H1 (cell line): ENCODE results near the gene LRBA. TPM values are rescaled to one million over a fixed set of nuclear protein-coding genes. Genes with fewer than 3 reads are reported as not detected.

Experiments used
- BACH1 ChIP-seq: IDR thresholded peaks from 2 replicates; pipeline ENCODE4 v1.6.1; 2012; ENCODE audit warnings: low read length, improper control_type of control experiment
- BCL11A ChIP-seq, 2 experiments: IDR thresholded peaks; one replicate each; pipeline ENCODE4 v1.6.1; 2011; ENCODE audit warnings: low read depth in 2 of 2, low read length in 2 of 2, mild to moderate bottlenecking in 2 of 2
- GTF2F1 ChIP-seq: IDR thresholded peaks from 2 replicates; pipeline ENCODE4 v1.6.1; 2012; ENCODE audit warnings: low read depth, low read length, improper control_type of control experiment, borderline replicate concordance
- HDAC2 ChIP-seq, 2 experiments: fragments of 300-600 bp in 1 of 2; sonication (generic) in 1 of 2; IDR thresholded peaks; 2 replicates each; pipeline ENCODE4 v1.6.1; 2011 to 2012; ENCODE audit warnings: low read depth in 2 of 2, low read length in 2 of 2, mild to moderate bottlenecking in 2 of 2, moderate library complexity in 2 of 2, borderline replicate concordance in 1 of 2, inconsistent platforms in 1 of 2
- JUND ChIP-seq: IDR thresholded peaks from 2 replicates; pipeline ENCODE4 v1.6.1; 2011; ENCODE audit warnings: mild to moderate bottlenecking, improper control_type of control experiment, low read length
- KDM4A ChIP-seq: IDR thresholded peaks from one replicate; pipeline ENCODE4 v1.7.1; 2012; ENCODE audit warnings: low read depth, mild to moderate bottlenecking, moderate library complexity, low read length, inconsistent platforms; ENCODE audit not compliant: severe bottlenecking
- POLR2AphosphoS5 ChIP-seq: IDR thresholded peaks from 2 replicates; pipeline ENCODE4 v1.6.1; 2011; ENCODE audit warnings: low read depth, low read length
- POU5F1 ChIP-seq: IDR thresholded peaks from 2 replicates; pipeline ENCODE4 v1.6.1; 2011; ENCODE audit warnings: low read depth, mild to moderate bottlenecking, low read length, moderate library complexity
- RAD21 ChIP-seq, 2 experiments: IDR thresholded peaks in 1 of 2; conservative IDR thresholded peaks in 1 of 2; 2 replicates each; pipeline ENCODE4 v1.6.1; 2011; ENCODE audit warnings: low read depth in 2 of 2, low read length in 2 of 2, improper control_type of control experiment in 1 of 2, inconsistent platforms in 1 of 2, mild to moderate bottlenecking in 1 of 2, moderate library complexity in 1 of 2
- RFX5 ChIP-seq: IDR thresholded peaks from 2 replicates; pipeline ENCODE4 v1.6.1; 2011; ENCODE audit warnings: low read depth, low read length, improper control_type of control experiment, borderline replicate concordance
- RNF2 ChIP-seq: fragments of 200-900, 300-1000 bp; sonication (generic); IDR thresholded peaks from 2 replicates; pipeline ENCODE4 v1.7.1; 2016; ENCODE audit warnings: borderline replicate concordance, low read depth, mild to moderate bottlenecking, antibody characterized with exemption, low read length; ENCODE audit not compliant: poor library complexity, severe bottlenecking; ENCODE audit errors: missing control alignments
- SRF ChIP-seq: IDR thresholded peaks from 2 replicates; pipeline ENCODE4 v1.6.1; 2011; ENCODE audit warnings: mild to moderate bottlenecking, low read depth, low read length, moderate library complexity
- TAF1 ChIP-seq: IDR thresholded peaks from 2 replicates; pipeline ENCODE4 v1.6.1; 2011; ENCODE audit warnings: mild to moderate bottlenecking, low read depth, low read length
- TBP ChIP-seq: IDR thresholded peaks from 2 replicates; pipeline ENCODE4 v1.6.1; 2011; ENCODE audit warnings: low read depth, low read length, improper control_type of control experiment
- TCF12 ChIP-seq: IDR thresholded peaks from 2 replicates; pipeline ENCODE4 v1.6.1; 2011; ENCODE audit warnings: low read depth, mild to moderate bottlenecking, low read length
- ZNF274 ChIP-seq: IDR thresholded peaks from 2 replicates; pipeline ENCODE4 v1.7.0; 2012; ENCODE audit warnings: low read length, borderline replicate concordance; ENCODE audit errors: extremely low read depth
- polyA plus RNA-seq, 7 experiments: library from polyadenylated mRNA; depleted of rRNA in 3 of 7; stranded (reverse) in 5 of 7; unstranded in 2 of 7; fragments of >200 nt in 5 of 7; fragments of 200-250 nt in 2 of 7; gene quantifications; 1 replicate in 5 of 7; 2 replicates in 1 of 7; 4 replicates in 1 of 7; pipeline versions ENCODE4 v1.2.1 to v1.2.3, GENCODE V29; 2011 to 2013; ENCODE audit warnings: missing spikeins in 2 of 7, mixed read lengths in 2 of 7
- total RNA-seq: library from RNA; stranded (reverse); fragmentation: NEBNext Ultra II Directional; extraction: Animal tissue kit (Norgen Biotek cat#: 25700); gene quantifications from 2 replicates; pipeline ENCODE4 v1.2.1, GENCODE V29; 2021
- TF ChIP-seq, protein P1 (sequence below): IDR thresholded peaks from 2 replicates; pipeline ENCODE4 v1.6.1; 2012; ENCODE audit warnings: inconsistent platforms
- TF ChIP-seq, protein P2 (sequence below): IDR thresholded peaks from 2 replicates; pipeline ENCODE4 v1.6.1; 2011; ENCODE audit warnings: low read depth, mild to moderate bottlenecking, low read length; ENCODE audit not compliant: insufficient read depth
- TF ChIP-seq, protein P3 (sequence below): IDR thresholded peaks from 2 replicates; pipeline ENCODE4 v1.6.1; 2011; ENCODE audit warnings: low read length, improper control_type of control experiment

The LRBA gene
- total and polyA plus RNA-seq, 2 of the 8 experiments (the other 6 are each of a cell fraction or from before 2014, with no cell fraction given), result 54.6 to 83.2 TPM

DNA sequence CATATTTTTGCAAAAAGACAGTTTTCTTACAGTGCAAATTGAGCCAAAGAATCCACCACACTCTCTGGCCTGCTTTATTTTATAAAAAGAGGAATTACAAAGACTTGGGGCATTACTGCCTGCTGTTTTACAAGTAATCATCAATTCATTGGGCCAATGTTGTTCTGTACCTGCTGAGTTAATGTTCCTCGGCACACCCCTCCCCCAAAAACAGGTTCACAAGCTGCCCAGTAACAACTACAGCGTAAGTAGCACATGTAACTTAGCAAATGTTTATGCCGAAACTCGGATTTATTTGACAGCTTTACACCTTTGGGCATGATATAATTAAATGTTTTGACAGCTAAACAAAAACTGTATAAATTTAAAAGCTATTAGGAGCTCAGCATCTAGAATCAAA, 647.8 kb downstream of the LRBA start (continued):
- TF ChIP-seq, protein P1, sequence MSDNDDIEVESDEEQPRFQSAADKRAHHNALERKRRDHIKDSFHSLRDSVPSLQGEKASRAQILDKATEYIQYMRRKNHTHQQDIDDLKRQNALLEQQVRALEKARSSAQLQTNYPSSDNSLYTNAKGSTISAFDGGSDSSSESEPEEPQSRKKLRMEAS, result peak; percentile 36; the same call in 1 of the 2 replicates
- TF ChIP-seq POLR2AphosphoS5 (no peak), RNF2 (no peak), HDAC2 (IDR thresholded peaks at IDR 0.05; ENCODE audit: borderline replicate concordance in 1 of 2, low read depth in 2 of 2, low read length in 2 of 2) (peak in 1 of 2 experiments; percentile 83; a peak in 1 of 4 replicates), BACH1 (no peak), GTF2F1 (no peak), RFX5 (peak; percentile 47; the same call in 1 of the 2 replicates), RAD21 (IDR thresholded peaks at IDR 0.05 in 1 of 2, conservative IDR thresholded peaks at IDR 0.05 in 1 of 2; ENCODE audit: low read depth in 2 of 2, low read length in 2 of 2) (no peak), SRF (no peak), KDM4A (no peak), ZNF274 (no peak), TCF12 (peak; percentile 81; the same call in 1 of the 2 replicates), TBP (no peak), JUND (no peak), BCL11A (IDR thresholded peaks at IDR 0.05; ENCODE audit: low read depth in 2 of 2, low read length in 2 of 2) (peak; percentile 37 to 85), POU5F1 (no peak), TAF1 (no peak)
- TF ChIP-seq, protein P2, sequence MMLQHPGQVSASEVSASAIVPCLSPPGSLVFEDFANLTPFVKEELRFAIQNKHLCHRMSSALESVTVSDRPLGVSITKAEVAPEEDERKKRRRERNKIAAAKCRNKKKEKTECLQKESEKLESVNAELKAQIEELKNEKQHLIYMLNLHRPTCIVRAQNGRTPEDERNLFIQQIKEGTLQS, result no peak
- TF ChIP-seq, protein P3, sequence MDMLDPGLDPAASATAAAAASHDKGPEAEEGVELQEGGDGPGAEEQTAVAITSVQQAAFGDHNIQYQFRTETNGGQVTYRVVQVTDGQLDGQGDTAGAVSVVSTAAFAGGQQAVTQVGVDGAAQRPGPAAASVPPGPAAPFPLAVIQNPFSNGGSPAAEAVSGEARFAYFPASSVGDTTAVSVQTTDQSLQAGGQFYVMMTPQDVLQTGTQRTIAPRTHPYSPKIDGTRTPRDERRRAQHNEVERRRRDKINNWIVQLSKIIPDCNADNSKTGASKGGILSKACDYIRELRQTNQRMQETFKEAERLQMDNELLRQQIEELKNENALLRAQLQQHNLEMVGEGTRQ, result no peak
